ENCODE measurements around the gene DNM3. TPM values are rescaled to one million over a fixed set of nuclear protein-coding genes. Genes with fewer than 3 reads are reported as not detected.

The DNM3 gene
- total and polyA plus RNA-seq, 9 of the 15 experiments (the other 6 are each of a cell fraction or from before 2014, with no cell fraction given) = 0.08 to 0.36 (median 0.22) TPM; not detected in 1

DNA sequence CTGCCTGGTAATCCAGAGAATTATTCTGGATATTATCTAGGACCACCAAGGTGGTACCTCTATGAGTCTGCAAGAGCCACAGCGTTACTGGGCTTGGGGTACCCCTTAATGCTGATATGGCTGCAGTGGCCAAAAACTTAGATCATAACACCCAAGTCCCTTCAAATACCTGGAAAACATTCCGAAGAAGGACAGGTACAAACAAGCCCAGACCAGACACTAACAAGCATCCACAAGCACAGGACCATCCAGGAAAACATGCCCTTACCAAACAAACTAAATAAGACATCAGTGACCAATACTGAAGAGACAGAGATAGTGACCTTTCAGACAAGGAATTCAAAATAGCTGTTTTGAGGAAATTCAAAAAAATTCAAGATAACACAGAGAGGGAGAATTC, 582.0 kb downstream of the DNM3 start:
- WGBS (ENCODE audit: insufficient coverage, low coverage, missing lambda C conversion rate) = 22% methylated on average over 2 of the region's 2 CpGs
- no peak overlapping the region for H3K27ac ChIP-seq (ENCODE audit: extremely low read depth, low read depth, low read length)
- H3K9ac ChIP-seq (ENCODE audit: insufficient read depth in 1 of 2, low read depth in 2 of 2, low read length in 2 of 2) = no peak overlapping the region
- no TSS peak for BruUV-seq (replicated peaks)
- ATAC-seq = no peak
- POLR2A ChIA-PET = interaction anchor here (2.1 kb wide), 1 partner anchor 12 kb away, joined by 4 read pairs; no protein-coding TSS in a partner anchor
- no peaks in the 10 kb centered on the region for H3K9me3 ChIP-seq (replicated peaks; ENCODE audit: control insufficient read depth, insufficient read depth, low read depth, low read length)
- H3K27me3 ChIP-seq (ENCODE audit: control insufficient read depth in 2 of 2, insufficient read depth in 2 of 2, low read length in 2 of 2) = no peaks in the 10 kb centered on the region; a peak in 1 of 5 replicates
- in situ Hi-C loops (cut with MboI) (no loop called here), intact Hi-C loops (cut with micrococcal nuclease) (loop anchor here (10.0 kb wide), 2 partner anchors 779 to 781 kb away; partner anchors contain the start of gene TNFSF4)
- no peak for TF ChIP-seq RREB1 (CRISPR knock-in tag; IDR thresholded peaks at IDR 0.05)
- TF ChIP-seq ZNF511 (CRISPR knock-in tag; IDR thresholded peaks at IDR 0.05) = no peak
- TF ChIP-seq, protein P1, sequence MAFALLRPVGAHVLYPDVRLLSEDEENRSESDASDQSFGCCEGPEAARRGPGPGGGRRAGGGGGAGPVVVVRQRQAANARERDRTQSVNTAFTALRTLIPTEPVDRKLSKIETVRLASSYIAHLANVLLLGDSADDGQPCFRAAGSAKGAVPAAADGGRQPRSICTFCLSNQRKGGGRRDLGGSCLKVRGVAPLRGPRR (CRISPR knock-in tag; IDR thresholded peaks at IDR 0.05) = no peak
- H4K20me1 ChIP-seq (replicated peaks; ENCODE audit: control insufficient read depth, insufficient read depth, low read length) = no peaks in the 10 kb centered on the region
- no peak for DNase-seq (ENCODE audit: extremely low read depth in 1 of 4, low spot score in 3 of 4)
- H3K79me2 ChIP-seq (ENCODE audit: control insufficient read depth, insufficient read depth, low read length) = no peaks in the 10 kb centered on the region
- no peak for FAIRE-seq
- no peaks in the 10 kb centered on the region for H3K36me3 ChIP-seq (ENCODE audit: control insufficient read depth, insufficient read depth, low read length)
- H2AFZ ChIP-seq (ENCODE audit: low read depth, low read length) = no peak overlapping the region
- H3K4me2 ChIP-seq (ENCODE audit: insufficient read depth, low read length) = no peak overlapping the region
- peaks cover 0 to 19% of the 10 kb centered on the region in 2 experiments; a peak in 2 of 5 replicates for H3K4me1 ChIP-seq (replicated peaks in 1 of 2; ENCODE audit: control insufficient read depth in 2 of 2, insufficient read depth in 2 of 2, low read length in 2 of 2)
- H3K4me3 ChIP-seq = no peak overlapping the region
- CTCF ChIA-PET (ENCODE audit: low intra/inter-chr PET ratio) = no interaction called here
- H3K9me1 ChIP-seq (ENCODE audit: control insufficient read depth, insufficient read depth, low read length) = no peaks in the 10 kb centered on the region
